ENCODE results near the gene CREB5.
"Not testable (repeated sequence)": the region's sequence is repeated elsewhere in the genome, so short reads cannot be mapped to it uniquely, and the experiment has no call there.

Gene CREB5

DNA sequence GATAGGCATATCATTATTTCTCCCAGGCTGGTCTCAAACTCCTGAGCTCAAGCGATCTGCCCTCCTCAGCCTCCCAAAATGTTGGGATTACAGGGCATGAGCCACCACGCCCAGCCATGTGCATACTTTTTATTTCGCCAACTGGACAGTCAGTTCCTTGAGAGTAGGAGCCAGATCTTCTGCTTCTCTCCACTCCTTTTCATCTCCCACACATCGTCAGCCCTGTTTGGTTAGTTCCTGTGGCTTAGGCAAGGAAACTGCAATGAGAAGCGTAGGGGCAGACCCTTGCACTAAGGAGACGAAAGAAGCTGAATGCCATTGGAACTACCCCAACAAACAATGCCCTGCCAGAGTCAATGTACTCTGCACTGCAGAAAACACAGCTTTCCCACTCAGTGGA is 367.6 kb downstream of the CREB5 start:
- no peak for DNase-seq (ENCODE audit: low read depth)

- no peak for DNase-seq (ENCODE audit: low read depth)
These were observed 370.0 kb downstream of the CREB5 start for GRCh38 chr7:28782362-28782761.

DNA sequence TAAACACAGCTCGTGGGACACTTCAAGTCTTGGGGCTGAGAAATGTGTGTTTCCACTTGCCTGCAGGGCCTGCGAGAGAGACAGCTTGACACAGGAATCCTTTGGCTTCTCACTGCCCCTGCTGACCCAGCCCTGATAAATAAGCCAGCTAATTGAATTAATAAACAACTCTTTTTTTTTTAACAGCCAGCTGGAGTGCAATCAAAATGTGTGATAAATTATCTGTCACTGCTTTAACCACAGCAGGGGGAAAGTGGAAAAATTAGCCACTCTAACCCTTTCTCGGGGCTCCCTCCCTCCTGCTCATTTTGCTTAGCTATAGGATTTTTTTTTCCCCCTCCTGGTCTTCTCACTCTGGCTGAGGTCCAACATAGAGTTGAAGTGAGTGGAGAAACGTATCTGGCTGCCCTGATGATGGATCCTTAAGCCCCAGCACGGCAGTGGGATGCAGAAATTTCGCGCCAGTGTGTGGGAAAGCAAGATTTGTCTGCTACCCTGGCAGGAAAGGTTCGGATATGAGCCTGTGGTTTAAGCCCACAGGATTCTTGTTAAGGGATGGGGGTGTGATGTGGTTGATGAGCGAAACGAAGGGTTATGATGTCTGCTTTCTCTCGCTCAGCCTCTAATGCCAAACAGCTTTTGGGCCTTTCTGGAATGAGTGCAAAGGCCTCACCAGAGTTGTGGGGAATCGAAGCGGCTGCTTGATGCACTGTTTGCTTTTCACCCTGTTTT is 372.0 kb downstream of the CREB5 start:
- DNase-seq (ENCODE audit: low read depth), result no peak

- DNase-seq (ENCODE audit: low read depth), result no peak
These were observed 373.0 kb downstream of the CREB5 start for GRCh38 chr7:28785041-28785995.

GRCh38 chr7:28786156-28786555 is 373.8 kb downstream of the CREB5 start:
- DNase-seq (ENCODE audit: low read depth), result not testable (repeated sequence)

DNA sequence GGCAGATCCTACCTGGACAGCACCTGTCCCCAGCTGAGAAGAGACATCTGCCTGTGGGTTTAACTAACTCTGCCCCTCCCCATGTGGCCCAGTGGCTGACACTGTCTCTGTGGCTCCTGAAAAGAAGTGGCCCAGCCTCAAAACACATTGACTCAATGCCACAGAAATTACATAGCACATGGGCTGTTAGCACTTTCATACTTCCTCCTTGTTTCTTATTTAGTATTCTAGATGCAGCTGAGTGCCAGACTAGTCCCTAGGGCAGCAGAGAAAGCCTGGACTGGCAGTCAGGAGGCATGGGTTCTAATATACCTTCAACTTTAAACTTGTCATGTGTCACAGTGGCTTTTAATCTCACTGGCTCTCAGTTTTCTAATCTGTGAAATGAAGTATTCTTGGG is 374.8 kb downstream of the CREB5 start:
- no peak for DNase-seq (ENCODE audit: low read depth)

DNA sequence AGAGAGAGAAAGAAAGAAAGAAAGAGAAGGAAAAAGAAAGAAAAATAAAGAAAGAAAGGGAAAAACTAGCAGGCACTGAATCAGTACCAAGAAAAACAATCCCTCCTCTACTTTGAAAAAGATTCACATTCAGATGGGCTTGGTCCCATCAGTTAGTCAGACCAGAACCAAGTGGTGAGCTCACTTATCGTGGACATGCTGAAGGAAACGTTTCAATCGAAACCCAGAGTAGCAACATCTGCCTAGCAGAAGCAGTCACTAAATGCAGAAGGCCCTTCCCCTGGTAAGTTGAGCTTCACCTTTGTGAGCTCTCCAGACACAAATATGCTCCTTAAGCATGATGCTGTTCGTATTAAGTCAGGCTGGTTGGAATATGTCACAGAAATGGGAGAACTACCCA is 378.1 kb downstream of the CREB5 start:
- DNase-seq (ENCODE audit: low read depth), result no peak

DNA sequence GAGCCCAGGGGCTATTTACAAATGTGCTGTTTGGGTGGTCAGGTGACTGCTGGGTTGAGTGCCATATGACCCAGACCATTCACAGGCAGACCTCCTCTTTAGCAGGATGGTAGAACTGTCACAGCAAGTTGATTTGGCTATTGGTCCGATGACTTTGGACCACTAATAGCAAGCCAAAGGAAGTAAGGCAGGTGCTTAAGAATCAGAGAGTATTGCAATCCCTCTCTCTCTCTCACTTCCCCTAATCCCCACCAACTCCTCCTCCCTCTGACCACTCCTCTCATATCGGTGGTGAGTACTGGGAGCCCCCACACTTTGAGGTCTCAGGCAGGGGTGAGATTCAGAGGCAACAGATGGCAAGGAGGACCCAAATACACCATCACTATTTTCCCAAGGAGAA is 380.5 kb downstream of the CREB5 start:
- DNase-seq (ENCODE audit: low read depth), result no peak

GRCh38 chr7:28793381-28794085 is 381.2 kb downstream of the CREB5 start:
- peak; percentile 30 for DNase-seq (ENCODE audit: low read depth)

- no peak for DNase-seq (ENCODE audit: low read depth)
These were observed 386.0 kb downstream of the CREB5 start for GRCh38 chr7:28798274-28798673.

GRCh38 chr7:28799619-28800018 is 387.3 kb downstream of the CREB5 start:
- DNase-seq (ENCODE audit: low read depth), result no peak

DNA sequence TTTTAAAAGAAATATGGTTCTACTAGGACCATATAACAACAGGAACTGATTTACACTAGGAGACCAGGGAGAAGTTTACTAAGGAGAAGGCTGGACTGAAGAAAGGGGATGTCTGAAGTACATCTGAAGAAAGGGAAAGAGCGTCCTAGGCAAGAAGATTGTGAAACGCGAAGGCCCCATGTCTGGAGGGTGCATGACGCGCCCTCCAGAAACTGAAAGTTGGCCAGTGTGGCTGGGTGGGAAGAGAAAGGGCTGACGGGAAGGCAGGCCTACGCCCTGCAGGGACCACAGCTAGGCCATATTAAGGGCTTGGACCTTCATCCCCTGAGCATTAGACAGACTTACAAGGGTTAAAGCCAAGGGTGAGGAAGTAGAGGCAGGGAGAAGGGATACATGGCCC is 387.8 kb downstream of the CREB5 start:
- DNase-seq (ENCODE audit: low read depth), result no peak

- no peak for DNase-seq (ENCODE audit: low read depth)
These were observed 390.1 kb downstream of the CREB5 start for GRCh38 chr7:28802450-28802849.

GRCh38 chr7:28804157-28804556 is 391.8 kb downstream of the CREB5 start:
- no peak for DNase-seq (ENCODE audit: low read depth)

DNA sequence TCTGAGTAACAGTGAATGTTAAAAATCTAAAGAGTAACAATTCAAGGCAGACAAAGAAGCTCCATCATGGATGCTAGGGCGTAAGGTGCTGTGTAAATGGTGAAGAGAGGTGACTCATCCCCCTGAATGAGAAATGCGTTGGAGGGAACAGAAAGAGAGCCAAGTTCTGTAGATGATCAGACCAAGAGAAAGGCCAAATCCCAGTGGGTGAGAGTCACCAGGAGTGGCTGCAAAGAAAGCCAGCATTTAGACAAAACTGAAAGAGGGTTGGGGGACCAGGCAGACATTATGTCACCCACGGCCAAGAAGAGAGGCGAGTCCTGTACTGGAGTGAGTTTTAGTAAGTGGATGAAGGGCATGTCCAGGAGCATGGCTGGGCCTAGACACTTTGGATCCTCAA is 392.7 kb downstream of the CREB5 start:
- DNase-seq (ENCODE audit: low read depth), result peak; percentile 54

DNA sequence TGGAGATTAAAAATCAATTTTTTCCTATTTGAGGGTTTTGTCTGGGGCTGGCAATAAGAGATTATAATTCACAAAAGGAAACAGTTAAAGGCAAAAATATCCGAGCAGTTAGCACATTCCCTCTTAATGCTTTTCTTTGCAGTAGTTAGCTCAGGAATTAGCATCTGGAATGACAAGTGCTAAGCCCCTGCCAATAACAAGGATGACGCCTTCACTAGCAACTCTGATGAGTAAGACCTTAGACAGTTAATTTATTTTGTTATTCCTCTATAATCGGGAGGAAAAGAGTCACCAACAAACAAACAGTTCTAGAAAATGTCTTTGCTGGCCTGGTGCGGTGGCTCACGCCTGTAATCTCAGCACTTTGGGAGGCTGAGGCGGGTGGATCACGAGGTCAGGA is 394.5 kb downstream of the CREB5 start:
- peak; percentile 51 for DNase-seq (ENCODE audit: low read depth)

- DNase-seq (ENCODE audit: low read depth), result peak; percentile 7
These were observed 395.2 kb downstream of the CREB5 start for GRCh38 chr7:28807396-28807994.

- peak; percentile 40 for DNase-seq (ENCODE audit: low read depth)
These were observed 396.6 kb downstream of the CREB5 start for GRCh38 chr7:28808796-28809533.

GRCh38 chr7:28811008-28811407 is 398.7 kb downstream of the CREB5 start:
- no peak for DNase-seq (ENCODE audit: low read depth)

GRCh38 chr7:28811701-28812430 is 399.5 kb downstream of the CREB5 start:
- DNase-seq (ENCODE audit: low read depth), result no peak

- no peak for DNase-seq (ENCODE audit: low read depth)
These were observed 400.3 kb downstream of the CREB5 start for GRCh38 chr7:28812616-28813015.

All from EH (cell line).